Uterine smooth muscle cell (primary cell): ENCODE results near the gene C17orf107. TPM values are rescaled to one million over a fixed set of nuclear protein-coding genes. Genes with fewer than 3 reads are reported as not detected.

Source experiments
- total RNA-seq: library from RNA; depleted of rRNA; stranded (reverse); fragments of >200 nt; gene quantifications from 2 replicates; pipeline ENCODE4 v1.2.3, GENCODE V29; 2014

Gene C17orf107
- total RNA-seq, result 1.5 and 8.2 TPM in 2 replicates

GRCh38 chr17:4899341-4900230 is at the start of gene C17orf107:
Gene C17orf107 (plus strand): TSS chr17:4899536. CDS start chr17:4899763, 227 bp downstream.

GRCh38 chr17:4903051-4903818 is 3.9 kb downstream of the C17orf107 start, which contains the start of gene CHRNE:
Gene CHRNE (minus strand): TSS chr17:4903098. CDS start chr17:4903063, 35 bp downstream.

GRCh38 chr17:4931963-4932362 is 32.6 kb downstream of the C17orf107 start, which contains the start of gene GP1BA:
Gene GP1BA (plus strand): TSS chr17:4932277. CDS start chr17:4932605, 328 bp downstream.

GRCh38 chr17:4939796-4940554 is 40.6 kb downstream of the C17orf107 start, which contains the start of the genes RNF167 and SLC25A11:
Gene RNF167 (plus strand): TSS chr17:4940268. CDS start chr17:4940910, 642 bp downstream.
Gene SLC25A11 (minus strand): TSS chr17:4940046. CDS start chr17:4939910, 136 bp downstream.

GRCh38 chr17:4948166-4948930 is 49.0 kb downstream of the C17orf107 start, which contains the start of gene PFN1:
Gene PFN1 (minus strand): TSS chr17:4948530. CDS start chr17:4948394, 136 bp downstream.

GRCh38 chr17:4950746-4951204 is 51.4 kb downstream of the C17orf107 start, which contains the start of gene ENO3:
Gene ENO3 (plus strand): TSS chr17:4951119. CDS start chr17:4951830, 711 bp downstream.

Other genes starting within 250 kb of the C17orf107 start
- gene PELP1, start 195.4 kb upstream of the C17orf107 start, total RNA-seq, result 30.9 and 33.4 TPM in 2 replicates
- gene ARRB2, start 188.9 kb upstream of the C17orf107 start, total RNA-seq, result 3.5 and 5.2 TPM in 2 replicates
- gene MED11, start 168.1 kb upstream of the C17orf107 start, total RNA-seq, result 10.4 and 14.5 TPM in 2 replicates
- not detected in 2 replicates for gene ZMYND15, start 159.7 kb upstream of the C17orf107 start, total RNA-seq
- gene CXCL16, start 159.6 kb upstream of the C17orf107 start, total RNA-seq, result 0.33 and 1.6 TPM in 2 replicates
- not detected in 2 replicates for gene TM4SF5, start 127.7 kb upstream of the C17orf107 start, total RNA-seq
- gene VMO1, start 113.2 kb upstream of the C17orf107 start, total RNA-seq, result 0.11 and 0.12 TPM in 2 replicates
- gene GLTPD2, start 110.6 kb upstream of the C17orf107 start, total RNA-seq, result not detected in 2 replicates
- 166 and 190 TPM in 2 replicates for gene PSMB6, start 103.4 kb upstream of the C17orf107 start, total RNA-seq
- 10.5 and 16.7 TPM in 2 replicates for gene PLD2, start 92.4 kb upstream of the C17orf107 start, total RNA-seq
- 20.0 and 29.7 TPM in 2 replicates for gene MINK1, start 66.2 kb upstream of the C17orf107 start, total RNA-seq
- gene CHRNE, start 3.6 kb downstream of the C17orf107 start, total RNA-seq, result 0.11 and 0.62 TPM in 2 replicates
- not detected in 2 replicates for gene GP1BA, start 32.7 kb downstream of the C17orf107 start, total RNA-seq
- 59.5 and 69.3 TPM in 2 replicates for gene SLC25A11, start 40.5 kb downstream of the C17orf107 start, total RNA-seq
- 13.5 and 14.2 TPM in 2 replicates for gene RNF167, start 40.7 kb downstream of the C17orf107 start, total RNA-seq
- 343 and 788 TPM in 2 replicates for gene PFN1, start 49.0 kb downstream of the C17orf107 start, total RNA-seq
- 1.6 and 1.8 TPM in 2 replicates for gene ENO3, start 51.6 kb downstream of the C17orf107 start, total RNA-seq
- 53.1 and 59.1 TPM in 2 replicates for gene SPAG7, start 68.3 kb downstream of the C17orf107 start, total RNA-seq
- gene CAMTA2, start 88.1 kb downstream of the C17orf107 start, total RNA-seq, result 4.6 and 8.6 TPM in 2 replicates
- gene INCA1, start 98.0 kb downstream of the C17orf107 start, total RNA-seq, result 0.11 and 0.37 TPM in 2 replicates
- gene KIF1C, start 98.4 kb downstream of the C17orf107 start, total RNA-seq, result 49.6 and 70.5 TPM in 2 replicates
- under 0.01 and 0.37 TPM in 2 replicates for gene SLC52A1, start 135.9 kb downstream of the C17orf107 start, total RNA-seq
- 1.7 and 2.9 TPM in 2 replicates for gene ZFP3, start 178.9 kb downstream of the C17orf107 start, total RNA-seq
- 7.0 and 7.3 TPM in 2 replicates for gene ZNF232, start 212.3 kb downstream of the C17orf107 start, total RNA-seq
- gene USP6, start 216.5 kb downstream of the C17orf107 start, total RNA-seq, result under 0.01 TPM in 2 replicates